Uterus (tissue), 2 donors: ENCODE measurements around the gene ZNF428.

ENCODE experiments used
- POLR2A ChIP-seq, 2 donors: fragments of 450-650 bp; IDR thresholded peaks; one replicate each; pipeline ENCODE4 v1.6.1; 2016; ENCODE audit warnings: antibody characterized with exemption in 2 of 2, mild to moderate bottlenecking in 1 of 2, moderate library complexity in 1 of 2
- TF ChIP-seq, protein P1 (sequence below), 4 experiments: fragments of 200-600 bp in 2 of 4; fragments of 450-650 bp in 2 of 4; sonication (generic) in 2 of 4; IDR thresholded peaks; one replicate each; pipeline ENCODE4 v1.5.1; 2016 to 2019; ENCODE audit warnings: antibody characterized with exemption in 4 of 4, mild to moderate bottlenecking in 2 of 4, moderate library complexity in 1 of 4

- TF ChIP-seq, protein P1, sequence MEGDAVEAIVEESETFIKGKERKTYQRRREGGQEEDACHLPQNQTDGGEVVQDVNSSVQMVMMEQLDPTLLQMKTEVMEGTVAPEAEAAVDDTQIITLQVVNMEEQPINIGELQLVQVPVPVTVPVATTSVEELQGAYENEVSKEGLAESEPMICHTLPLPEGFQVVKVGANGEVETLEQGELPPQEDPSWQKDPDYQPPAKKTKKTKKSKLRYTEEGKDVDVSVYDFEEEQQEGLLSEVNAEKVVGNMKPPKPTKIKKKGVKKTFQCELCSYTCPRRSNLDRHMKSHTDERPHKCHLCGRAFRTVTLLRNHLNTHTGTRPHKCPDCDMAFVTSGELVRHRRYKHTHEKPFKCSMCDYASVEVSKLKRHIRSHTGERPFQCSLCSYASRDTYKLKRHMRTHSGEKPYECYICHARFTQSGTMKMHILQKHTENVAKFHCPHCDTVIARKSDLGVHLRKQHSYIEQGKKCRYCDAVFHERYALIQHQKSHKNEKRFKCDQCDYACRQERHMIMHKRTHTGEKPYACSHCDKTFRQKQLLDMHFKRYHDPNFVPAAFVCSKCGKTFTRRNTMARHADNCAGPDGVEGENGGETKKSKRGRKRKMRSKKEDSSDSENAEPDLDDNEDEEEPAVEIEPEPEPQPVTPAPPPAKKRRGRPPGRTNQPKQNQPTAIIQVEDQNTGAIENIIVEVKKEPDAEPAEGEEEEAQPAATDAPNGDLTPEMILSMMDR (IDR thresholded peaks at IDR 0.05), result no peak
- TF ChIP-seq POLR2A (IDR thresholded peaks at IDR 0.05), result no peak
Measured at GRCh38 chr19:43660301-43660970, 41.0 kb upstream of the ZNF428 start.
